ENCODE measurements around the gene KIFBP. TPM values are rescaled to one million over a fixed set of nuclear protein-coding genes. Genes with fewer than 3 reads are reported as not detected.

KIFBP gene
- total and polyA plus RNA-seq, 9 of the 15 experiments (the other 6 are each of a cell fraction or from before 2014, with no cell fraction given): 5.6 to 23.2 (median 14.8) TPM

DNA sequence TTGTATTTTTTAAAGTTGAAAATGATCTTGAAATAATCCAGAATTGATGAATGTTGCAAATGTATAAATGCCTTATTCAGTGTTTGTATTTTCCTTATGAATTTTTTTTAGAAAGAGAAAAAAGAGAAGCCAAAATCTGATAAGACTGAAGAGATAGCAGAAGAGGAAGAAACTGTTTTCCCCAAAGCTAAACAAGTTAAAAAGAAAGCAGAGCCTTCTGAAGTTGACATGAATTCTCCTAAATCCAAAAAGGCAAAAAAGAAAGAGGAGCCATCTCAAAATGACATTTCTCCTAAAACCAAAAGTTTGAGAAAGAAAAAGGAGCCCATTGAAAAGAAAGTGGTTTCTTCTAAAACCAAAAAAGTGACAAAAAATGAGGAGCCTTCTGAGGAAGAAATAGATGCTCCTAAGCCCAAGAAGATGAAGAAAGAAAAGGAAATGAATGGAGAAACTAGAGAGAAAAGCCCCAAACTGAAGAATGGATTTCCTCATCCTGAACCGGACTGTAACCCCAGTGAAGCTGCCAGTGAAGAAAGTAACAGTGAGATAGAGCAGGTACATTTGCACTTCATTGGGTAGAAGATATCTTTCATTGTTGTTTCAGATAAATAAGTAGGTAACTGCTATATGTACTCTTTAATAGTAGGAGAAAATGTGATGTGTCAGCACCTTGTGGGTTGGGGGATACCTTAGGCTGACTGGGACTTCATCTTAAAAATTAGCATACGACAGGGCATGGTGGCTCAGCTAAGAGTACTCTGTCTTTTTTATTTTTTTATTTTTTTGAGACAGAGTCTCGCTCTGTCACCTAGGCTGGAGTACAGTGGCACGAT, 28.7 kb upstream of the KIFBP start:
- intact Hi-C loops (cut with micrococcal nuclease) (no loop called here), in situ Hi-C loops (cut with MboI) (no loop called here)
- no peak overlapping the region; the same call in 1 of the 3 replicates for H3K27ac ChIP-seq (ENCODE audit: extremely low read depth, low read depth, low read length)
- H3K9ac ChIP-seq (ENCODE audit: insufficient read depth in 1 of 2, low read depth in 2 of 2, low read length in 2 of 2): peak overlapping the region in 1 of 2 experiments; percentile 7; a peak in 1 of 4 replicates
- no peak for ATAC-seq
- no peaks in the 10 kb centered on the region for H3K27me3 ChIP-seq (ENCODE audit: control insufficient read depth in 2 of 2, insufficient read depth in 2 of 2, low read length in 2 of 2)
- no peak overlapping the region for H2AFZ ChIP-seq (ENCODE audit: low read depth, low read length)
- ChIA-PET CTCF (ENCODE audit: low intra/inter-chr PET ratio) (interaction anchor here (1.3 kb wide), 1 partner anchor 278 kb away, joined by 6 read pairs; no protein-coding TSS in a partner anchor), POLR2A (interaction anchor here (0.6 to 8.6 kb wide), 7 partner anchors 11 to 103 kb away, joined by 3 to 99 read pairs (median 4); partner anchors contain the start of gene KIFBP)
- H3K9me1 ChIP-seq (ENCODE audit: control insufficient read depth, insufficient read depth, low read length): no peaks in the 10 kb centered on the region
- WGBS (ENCODE audit: insufficient coverage, low coverage, missing lambda C conversion rate): 95% methylated on average over 4 of the region's 4 CpGs
- FAIRE-seq: no peak
- BruUV-seq (replicated peaks): TSS peak; percentile 3
- no peak for DNase-seq (ENCODE audit: extremely low read depth in 1 of 4, low spot score in 3 of 4)
- no peak overlapping the region; the same call in 1 of the 2 replicates for H3K4me2 ChIP-seq (ENCODE audit: insufficient read depth, low read length)
- H3K4me3 ChIP-seq: peak overlapping the region; percentile 93; the same call in 1 of the 2 replicates
- H3K9me3 ChIP-seq (replicated peaks; ENCODE audit: control insufficient read depth, insufficient read depth, low read depth, low read length): no peaks in the 10 kb centered on the region
- H3K79me2 ChIP-seq (ENCODE audit: control insufficient read depth, insufficient read depth, low read length): peaks cover 92% of the 10 kb centered on the region
- peaks cover 28% of the 10 kb centered on the region; the same call in 1 of the 2 replicates for H4K20me1 ChIP-seq (replicated peaks; ENCODE audit: control insufficient read depth, insufficient read depth, low read length)
- peaks cover 78% of the 10 kb centered on the region for H3K36me3 ChIP-seq (ENCODE audit: control insufficient read depth, insufficient read depth, low read length)
- H3K4me1 ChIP-seq (replicated peaks in 1 of 2; ENCODE audit: control insufficient read depth in 2 of 2, insufficient read depth in 2 of 2, low read length in 2 of 2): peaks cover 17 to 18% of the 10 kb centered on the region in 2 experiments; a peak in 4 of 5 replicates
- TF ChIP-seq, protein P1, sequence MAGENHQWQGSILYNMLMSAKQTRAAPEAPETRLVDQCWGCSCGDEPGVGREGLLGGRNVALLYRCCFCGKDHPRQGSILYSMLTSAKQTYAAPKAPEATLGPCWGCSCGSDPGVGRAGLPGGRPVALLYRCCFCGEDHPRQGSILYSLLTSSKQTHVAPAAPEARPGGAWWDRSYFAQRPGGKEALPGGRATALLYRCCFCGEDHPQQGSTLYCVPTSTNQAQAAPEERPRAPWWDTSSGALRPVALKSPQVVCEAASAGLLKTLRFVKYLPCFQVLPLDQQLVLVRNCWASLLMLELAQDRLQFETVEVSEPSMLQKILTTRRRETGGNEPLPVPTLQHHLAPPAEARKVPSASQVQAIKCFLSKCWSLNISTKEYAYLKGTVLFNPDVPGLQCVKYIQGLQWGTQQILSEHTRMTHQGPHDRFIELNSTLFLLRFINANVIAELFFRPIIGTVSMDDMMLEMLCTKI (IDR thresholded peaks at IDR 0.05; ENCODE audit: partially characterized antibody): no peak
- peak; percentile 15; the same call in 1 of the 2 replicates for TF ChIP-seq POLR2A (conservative IDR thresholded peaks at IDR 0.05)
- TF ChIP-seq ZBTB8A (IDR thresholded peaks at IDR 0.05; ENCODE audit: partially characterized antibody): no peak
- TF ChIP-seq, protein P2, sequence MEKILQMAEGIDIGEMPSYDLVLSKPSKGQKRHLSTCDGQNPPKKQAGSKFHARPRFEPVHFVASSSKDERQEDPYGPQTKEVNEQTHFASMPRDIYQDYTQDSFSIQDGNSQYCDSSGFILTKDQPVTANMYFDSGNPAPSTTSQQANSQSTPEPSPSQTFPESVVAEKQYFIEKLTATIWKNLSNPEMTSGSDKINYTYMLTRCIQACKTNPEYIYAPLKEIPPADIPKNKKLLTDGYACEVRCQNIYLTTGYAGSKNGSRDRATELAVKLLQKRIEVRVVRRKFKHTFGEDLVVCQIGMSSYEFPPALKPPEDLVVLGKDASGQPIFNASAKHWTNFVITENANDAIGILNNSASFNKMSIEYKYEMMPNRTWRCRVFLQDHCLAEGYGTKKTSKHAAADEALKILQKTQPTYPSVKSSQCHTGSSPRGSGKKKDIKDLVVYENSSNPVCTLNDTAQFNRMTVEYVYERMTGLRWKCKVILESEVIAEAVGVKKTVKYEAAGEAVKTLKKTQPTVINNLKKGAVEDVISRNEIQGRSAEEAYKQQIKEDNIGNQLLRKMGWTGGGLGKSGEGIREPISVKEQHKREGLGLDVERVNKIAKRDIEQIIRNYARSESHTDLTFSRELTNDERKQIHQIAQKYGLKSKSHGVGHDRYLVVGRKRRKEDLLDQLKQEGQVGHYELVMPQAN (IDR thresholded peaks at IDR 0.05; ENCODE audit: borderline replicate concordance): no peak
- TF ChIP-seq ZNF695 (CRISPR knock-in tag; IDR thresholded peaks at IDR 0.05): no peak
- no peak for TF ChIP-seq CHD1 (IDR thresholded peaks at IDR 0.05; ENCODE audit: low read length)
- TF ChIP-seq SREBF1 (IDR thresholded peaks at IDR 0.05; ENCODE audit: borderline replicate concordance, low read depth, low read length): no peak
- peak; percentile 75 for TF ChIP-seq SMARCC2 (IDR thresholded peaks at IDR 0.05; ENCODE audit: low read depth)
- TF ChIP-seq BCOR (IDR thresholded peaks at IDR 0.05): no peak
- peak; percentile 46; the same call in 1 of the 2 replicates for TF ChIP-seq SMARCE1 (IDR thresholded peaks at IDR 0.05)
- no peak for TF ChIP-seq KLF1 (tag; IDR thresholded peaks at IDR 0.05)
- TF ChIP-seq ATF1 (CRISPR knock-in tag; IDR thresholded peaks at IDR 0.05): no peak
- no peak for TF ChIP-seq ATF1 (tag; IDR thresholded peaks at IDR 0.05)
- no peak for TF ChIP-seq ZNF347 (CRISPR knock-in tag; IDR thresholded peaks at IDR 0.05; ENCODE audit: low read depth)
- no peak for TF ChIP-seq CBFA2T2 (conservative IDR thresholded peaks at IDR 0.05)
- TF ChIP-seq TFAM (CRISPR knock-in tag; conservative IDR thresholded peaks at IDR 0.05): no peak
- 0 out of 2 replicates have a peak, but pooled peaks have one; percentile 33 for TF ChIP-seq XRCC3 (IDR thresholded peaks at IDR 0.05)
- TF ChIP-seq, protein P3, sequence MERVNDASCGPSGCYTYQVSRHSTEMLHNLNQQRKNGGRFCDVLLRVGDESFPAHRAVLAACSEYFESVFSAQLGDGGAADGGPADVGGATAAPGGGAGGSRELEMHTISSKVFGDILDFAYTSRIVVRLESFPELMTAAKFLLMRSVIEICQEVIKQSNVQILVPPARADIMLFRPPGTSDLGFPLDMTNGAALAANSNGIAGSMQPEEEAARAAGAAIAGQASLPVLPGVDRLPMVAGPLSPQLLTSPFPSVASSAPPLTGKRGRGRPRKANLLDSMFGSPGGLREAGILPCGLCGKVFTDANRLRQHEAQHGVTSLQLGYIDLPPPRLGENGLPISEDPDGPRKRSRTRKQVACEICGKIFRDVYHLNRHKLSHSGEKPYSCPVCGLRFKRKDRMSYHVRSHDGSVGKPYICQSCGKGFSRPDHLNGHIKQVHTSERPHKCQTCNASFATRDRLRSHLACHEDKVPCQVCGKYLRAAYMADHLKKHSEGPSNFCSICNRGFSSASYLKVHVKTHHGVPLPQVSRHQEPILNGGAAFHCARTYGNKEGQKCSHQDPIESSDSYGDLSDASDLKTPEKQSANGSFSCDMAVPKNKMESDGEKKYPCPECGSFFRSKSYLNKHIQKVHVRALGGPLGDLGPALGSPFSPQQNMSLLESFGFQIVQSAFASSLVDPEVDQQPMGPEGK (CRISPR knock-in tag; IDR thresholded peaks at IDR 0.05; ENCODE audit: borderline replicate concordance): no peak
- TF ChIP-seq ARID2 (IDR thresholded peaks at IDR 0.05): no peak

All from K562 (cell line).